ENCODE data around the gene PDZD2.

Gene PDZD2

DNA sequence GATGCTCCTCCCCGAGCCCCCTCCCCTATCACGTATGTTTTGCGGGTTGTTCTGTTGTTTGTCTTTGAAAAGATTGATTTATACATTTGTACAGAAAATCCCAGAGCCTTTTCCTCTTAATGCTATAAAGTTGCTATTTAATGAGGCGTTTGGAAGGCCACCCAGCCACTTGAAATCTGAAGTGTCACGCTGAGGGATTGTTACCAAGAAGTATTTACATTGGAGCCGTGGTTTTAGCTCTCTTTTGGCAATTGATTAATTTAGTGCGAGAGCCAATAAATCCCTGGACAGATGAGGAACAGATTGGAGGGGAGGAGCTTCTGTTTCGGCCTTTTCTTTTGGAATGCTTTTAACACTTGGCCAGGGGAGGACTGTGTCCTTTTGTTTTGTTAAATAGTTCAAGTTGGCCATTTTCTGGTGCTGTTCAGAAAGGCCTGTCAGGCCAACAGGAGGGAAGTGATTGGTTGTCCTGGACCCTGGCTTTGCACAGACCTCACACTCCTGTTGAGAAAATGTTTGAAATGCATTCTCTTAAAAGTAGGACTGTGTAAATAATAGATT lies 250.2 kb downstream of the PDZD2 start:
- DNase-seq, result no peak

- DNase-seq, result no peak
Measured at GRCh38 chr5:31890046-31890445, 251.1 kb downstream of the PDZD2 start.

DNA sequence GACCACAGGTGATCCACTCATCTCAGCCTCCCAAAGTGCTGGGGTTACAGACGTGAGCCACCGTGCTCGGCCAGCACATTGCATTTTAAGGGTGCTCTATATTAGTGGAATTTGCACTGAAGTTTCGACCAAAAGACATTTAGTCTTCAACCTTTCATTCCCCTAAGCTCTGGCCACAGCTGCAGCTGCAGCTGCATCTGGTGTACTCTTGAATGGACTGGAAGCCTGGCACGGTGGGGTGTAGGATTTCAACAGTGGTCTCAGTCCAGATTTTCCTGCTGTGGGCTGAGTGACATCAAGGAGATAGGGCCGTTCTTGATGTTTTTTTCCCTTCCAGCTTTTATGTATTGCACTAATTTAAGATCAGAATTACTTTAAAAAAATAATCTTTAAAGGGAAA lies 255.2 kb downstream of the PDZD2 start:
- DNase-seq, result no peak

DNA sequence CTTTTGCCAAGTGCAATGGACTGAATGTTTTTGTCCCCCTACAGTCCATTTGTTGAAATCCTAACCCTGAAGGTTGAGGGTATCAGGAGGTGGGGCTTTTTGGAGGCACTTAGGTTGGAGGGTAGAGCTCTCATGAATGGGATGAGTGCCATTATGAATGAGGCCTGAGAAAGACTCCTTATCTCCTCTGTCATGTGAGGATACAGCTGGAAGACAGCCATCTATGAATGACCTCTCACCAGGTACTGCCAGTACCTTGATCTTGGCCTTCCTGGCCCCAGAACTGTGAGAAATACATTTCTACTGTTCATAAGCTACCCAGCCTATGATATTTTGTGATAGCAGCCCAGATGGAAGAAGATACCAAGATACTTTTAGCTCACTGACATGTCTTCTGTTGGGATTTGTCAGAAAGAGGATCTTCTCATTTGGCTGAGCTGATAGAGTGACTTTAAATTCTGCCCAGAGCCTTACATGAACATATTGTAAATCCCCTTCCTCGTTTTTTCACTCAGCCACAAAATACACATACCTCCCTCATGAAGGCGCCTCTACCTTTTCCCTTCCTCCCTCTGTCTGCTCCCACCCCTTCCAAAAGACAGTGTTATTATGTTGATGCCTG lies 256.4 kb downstream of the PDZD2 start:
- no peak for DNase-seq

DNA sequence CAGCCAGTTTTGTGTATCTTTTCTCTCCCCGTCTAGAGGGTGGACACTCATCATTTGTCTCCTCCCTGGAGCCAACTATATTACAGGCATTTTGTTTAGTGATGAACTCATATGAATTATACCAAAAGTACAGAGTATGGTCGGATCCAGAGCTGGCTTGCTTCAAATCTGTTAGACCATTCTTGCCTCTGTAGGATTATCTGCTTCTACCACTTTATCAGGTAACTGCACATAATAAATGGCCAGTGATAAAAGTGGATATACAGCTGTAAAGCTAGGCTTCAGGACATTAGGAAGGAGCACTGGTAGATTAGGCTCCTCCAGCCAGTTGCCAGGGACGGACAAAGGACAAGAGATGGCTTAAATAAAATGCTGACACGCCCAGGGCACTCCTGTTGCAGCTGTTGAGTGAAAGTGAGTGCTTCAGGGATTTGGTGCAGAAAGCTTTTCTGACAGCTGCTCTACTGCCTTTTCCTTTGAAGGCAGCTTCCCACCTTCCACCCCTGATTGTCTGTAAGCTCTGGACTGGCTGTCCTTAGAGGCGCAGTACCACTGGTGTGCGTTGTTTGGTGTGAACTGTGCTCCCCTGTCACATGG lies 259.2 kb downstream of the PDZD2 start:
- no peak for DNase-seq

DNA sequence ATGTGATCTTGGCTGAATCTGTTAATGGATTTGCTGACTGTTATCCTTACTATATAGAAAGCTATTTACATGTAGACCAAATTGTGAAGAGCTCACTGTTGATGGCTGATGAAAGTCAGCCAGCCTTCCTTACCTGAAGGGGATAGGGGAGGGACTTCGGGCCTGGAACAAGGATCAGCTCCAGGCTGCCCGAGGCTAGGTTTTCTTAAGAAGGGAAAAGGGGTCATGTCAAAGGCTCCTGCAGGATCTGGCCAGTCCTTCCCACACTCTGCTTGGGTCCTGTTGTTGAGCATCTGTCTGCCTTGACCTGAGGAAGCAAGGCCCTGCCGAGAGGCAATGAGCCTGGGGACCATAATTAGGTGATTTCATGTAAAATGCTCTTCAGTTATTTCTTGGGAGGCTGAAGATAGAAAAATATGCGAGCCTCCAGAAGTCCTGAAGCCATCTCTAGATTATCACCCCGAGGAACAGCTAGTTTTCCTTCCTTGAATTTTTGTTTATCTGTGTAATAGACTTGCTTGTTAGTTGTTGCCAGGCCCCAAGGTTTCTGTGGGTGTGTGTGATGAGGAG lies 261.4 kb downstream of the PDZD2 start:
- DNase-seq, result no peak

GRCh38 chr5:31901807-31902530 lies 263.0 kb downstream of the PDZD2 start:
- DNase-seq, result no peak

GRCh38 chr5:31908396-31908795 lies 269.5 kb downstream of the PDZD2 start:
- DNase-seq, result no peak

DNA sequence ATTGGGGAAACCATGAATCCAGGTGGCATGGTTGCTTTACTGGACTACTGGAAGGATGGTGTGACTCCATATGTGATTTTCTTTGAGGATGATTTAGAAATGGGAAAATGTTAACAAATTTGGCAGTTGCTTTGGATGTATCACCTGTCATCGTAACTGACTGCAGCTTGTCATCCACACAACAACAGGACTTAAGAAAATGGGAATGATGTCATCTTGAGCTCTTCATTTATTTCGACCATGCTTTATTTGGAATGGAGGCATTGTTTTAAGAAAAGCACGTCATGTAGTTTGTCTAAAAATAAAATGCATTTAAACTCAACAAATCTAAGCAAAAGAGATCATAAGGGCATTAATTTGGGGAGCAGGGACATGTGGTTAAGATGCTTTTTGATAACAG lies 270.1 kb downstream of the PDZD2 start:
- DNase-seq, result no peak

DNA sequence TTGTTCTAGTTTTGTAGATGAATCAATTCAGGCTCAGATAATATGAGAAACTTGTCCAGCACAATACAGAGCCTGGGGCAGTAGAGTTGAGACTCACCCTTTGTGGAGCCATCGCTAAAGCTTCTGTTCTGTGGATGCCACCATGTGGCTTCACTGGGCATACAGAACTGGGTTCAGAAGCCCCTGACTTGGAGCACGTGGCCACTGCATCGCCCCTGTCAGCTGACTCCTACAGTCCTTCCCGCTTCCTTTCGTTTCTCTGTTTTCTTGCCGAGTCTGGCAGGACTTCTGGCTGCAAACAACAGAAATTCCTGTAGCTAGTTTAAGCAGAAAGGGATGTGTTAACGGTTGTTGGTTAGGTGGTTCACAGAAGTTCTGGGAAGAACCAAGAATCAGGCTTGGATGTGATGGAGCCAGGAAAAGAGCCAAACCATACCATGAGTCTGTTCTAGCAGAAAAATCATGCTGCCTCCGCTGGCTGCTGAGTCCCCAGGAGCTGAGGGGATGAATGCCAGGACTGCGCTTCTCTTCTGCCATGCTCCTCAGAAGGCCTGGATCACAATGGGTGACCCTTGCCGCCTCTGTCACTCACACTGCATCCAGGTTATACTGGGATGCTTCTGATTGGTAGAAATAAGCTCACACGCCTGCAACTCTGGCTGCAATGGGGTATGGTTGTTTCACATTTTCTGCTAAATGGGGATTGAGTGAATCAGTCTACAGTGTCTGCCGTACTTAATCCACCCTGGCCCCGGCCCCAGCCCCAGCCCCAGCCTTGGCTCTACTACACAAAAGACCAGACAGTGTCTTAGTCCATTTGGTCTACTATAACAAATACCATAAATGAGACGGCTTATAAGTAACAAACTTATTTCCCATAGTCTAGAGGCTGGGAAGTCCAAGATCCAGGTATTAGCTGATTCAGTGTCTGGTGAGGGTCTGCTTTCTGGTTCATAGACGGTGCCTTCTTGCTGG lies 272.6 kb downstream of the PDZD2 start:
- DNase-seq, result no peak

DNA sequence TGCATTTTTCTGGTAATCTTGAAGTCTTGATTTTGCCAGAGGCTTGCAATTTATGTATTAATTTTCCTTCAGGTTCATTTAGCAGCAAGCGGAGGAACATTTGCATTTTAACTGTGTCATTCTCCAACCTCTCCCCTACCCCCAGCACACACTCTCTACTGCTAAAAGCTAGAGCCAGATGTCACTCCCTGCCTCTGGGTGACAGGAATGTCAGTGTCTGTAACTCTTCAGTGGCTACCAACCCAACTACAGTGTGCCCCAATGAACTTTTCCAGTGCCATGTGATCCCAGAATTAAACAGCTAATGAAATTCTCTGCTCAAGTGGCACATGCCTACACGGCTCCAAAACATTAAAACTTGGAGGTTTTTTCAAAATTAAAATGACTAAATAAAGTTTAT lies 274.9 kb downstream of the PDZD2 start:
- DNase-seq, result no peak

DNA sequence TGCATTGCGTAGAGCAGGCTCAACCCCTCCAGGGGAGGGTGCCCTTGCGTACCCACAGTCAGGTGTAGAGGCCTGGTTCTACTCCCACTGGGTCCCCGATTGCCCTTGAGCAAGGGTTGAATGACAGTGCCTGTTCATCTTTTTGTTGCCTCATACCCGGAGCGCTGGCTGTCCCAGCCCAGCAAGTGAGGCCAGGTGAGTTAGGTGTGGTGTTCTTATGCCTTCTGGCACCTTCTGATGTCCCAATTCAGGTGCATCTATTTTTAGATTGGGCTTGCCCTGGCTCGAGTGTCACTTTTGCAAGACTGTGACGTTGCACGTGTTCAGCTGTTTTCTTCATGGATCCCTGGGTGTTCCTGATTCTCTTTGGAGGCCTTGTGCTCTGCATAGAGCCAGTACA lies 277.4 kb downstream of the PDZD2 start:
- no peak for DNase-seq

- DNase-seq, result no peak
Measured at GRCh38 chr5:31918739-31919138, 279.8 kb downstream of the PDZD2 start.

GRCh38 chr5:31921852-31922305 lies 282.9 kb downstream of the PDZD2 start:
- no peak for DNase-seq

DNA sequence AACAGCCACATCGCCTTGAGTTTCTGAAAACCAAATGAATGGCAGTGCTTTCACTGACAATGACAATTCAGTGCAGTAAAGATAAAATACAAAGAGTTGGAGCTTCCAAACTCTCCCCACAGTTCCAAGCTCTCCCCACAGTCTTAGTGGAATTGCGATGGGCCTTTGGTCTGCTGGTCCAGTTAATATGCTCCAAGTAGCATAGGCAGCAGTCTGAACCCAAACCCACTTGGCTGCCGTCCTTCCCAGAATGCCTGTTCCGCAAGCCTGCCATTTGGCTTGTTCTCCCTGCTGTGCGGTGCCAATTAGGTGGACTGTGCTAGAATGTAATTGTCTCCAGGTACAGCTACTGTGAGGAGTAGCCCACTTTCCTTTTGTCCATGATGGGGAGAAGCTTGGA lies 285.1 kb downstream of the PDZD2 start:
- no peak for DNase-seq

- no peak for DNase-seq
Measured at GRCh38 chr5:31931874-31932273, 292.9 kb downstream of the PDZD2 start.

DNA sequence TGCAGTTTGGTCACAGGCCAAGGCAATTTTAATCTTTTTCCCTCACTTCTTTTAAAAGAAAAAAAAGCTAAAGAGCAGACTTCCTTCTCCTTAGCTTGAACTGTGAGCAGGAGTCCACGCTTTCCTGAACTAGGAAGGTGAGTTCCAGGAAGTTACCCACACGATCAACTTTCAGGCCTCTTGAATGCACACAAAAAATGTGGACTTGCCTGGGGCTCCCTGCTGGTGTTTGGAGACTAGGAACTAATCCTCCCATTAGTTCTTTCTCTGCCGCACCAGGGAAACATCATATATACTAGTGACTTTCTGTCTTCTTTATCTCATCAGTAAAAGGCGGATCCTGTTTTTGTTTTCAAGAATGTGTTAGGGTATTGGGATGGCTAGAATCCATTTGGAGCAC lies 295.2 kb downstream of the PDZD2 start:
- no peak for DNase-seq

DNA sequence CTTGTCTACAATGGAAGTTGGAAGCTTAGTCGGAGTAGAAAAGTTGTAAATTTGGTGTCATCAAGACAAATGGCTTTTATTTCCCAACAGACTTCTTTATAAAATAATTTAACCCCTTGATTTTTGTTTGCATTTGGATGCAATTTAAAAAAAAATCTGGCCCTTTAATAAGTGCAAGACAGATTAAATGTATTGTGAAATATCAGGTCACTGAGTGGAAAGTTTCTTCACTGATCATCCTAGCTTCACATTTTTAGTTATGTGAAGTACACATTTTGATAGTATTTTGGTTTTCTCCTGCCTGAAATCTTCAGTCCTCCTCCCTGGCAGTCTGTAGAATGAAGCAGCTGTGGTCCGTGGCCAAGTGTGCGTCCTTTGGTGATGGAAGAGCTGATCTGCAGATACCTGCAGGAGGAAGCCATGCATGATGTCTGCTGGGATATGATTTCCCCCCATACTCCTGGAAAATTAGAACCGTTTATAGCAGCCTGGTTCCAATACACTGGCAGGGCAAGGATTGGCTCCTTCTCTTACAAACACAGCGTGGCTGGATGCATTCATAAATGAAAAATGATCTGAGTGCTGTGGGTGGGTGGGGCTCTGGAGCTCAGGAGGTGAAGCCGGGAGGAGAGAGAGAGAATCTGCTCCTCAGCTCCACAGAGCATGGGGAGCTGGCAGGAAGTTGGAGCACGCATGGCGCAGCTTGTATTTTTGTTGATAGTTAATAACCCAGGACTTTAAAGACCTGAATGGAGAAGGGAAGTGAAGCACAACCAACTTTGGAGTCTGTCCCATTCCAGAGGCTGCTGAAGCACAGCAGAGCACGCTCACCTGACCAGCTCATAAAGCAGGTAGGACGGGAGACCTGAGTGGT lies 296.8 kb downstream of the PDZD2 start:
- DNase-seq, result no peak

DNA sequence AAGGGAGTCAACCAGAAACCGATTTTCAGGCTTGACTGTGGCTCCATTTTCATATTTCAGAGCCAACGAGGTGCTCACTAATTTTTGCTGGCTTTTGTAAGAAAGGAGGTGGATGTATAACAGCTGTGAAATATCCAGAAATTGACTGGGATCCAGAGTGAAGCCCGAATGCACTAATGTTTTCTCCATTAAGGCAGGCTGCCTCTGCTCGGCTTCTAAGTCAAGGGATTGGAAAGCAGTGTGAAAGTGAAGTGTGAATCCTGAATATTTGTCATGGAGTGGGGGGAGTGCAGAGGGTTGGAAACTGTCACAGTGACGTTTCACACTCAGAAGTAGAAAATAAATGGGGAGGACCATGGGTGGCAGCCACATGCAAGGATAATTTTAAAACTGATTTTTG lies 297.8 kb downstream of the PDZD2 start:
- no peak for DNase-seq

DNA sequence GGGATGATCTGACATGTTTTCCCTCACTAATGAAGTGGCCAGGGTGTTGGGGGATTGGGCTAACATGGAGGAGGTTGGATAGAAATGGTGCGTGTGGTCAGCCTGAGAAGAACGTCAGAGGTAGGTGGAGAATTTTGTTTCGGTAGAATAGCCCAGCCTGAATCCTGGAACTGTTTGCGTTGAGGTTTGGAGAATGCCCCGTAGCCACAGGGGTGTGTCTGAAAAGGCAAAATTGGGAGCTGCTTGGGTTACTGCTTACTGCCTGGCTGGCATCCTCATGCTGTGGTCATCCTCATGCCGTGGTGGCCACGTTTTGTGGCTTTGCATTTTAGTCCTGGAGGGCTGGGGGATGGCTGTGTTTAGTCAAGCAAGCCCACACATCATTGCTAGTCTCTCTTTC lies 298.3 kb downstream of the PDZD2 start:
- DNase-seq, result no peak

- no peak for DNase-seq
Measured at GRCh38 chr5:31937703-31938102, 298.8 kb downstream of the PDZD2 start.

DNA sequence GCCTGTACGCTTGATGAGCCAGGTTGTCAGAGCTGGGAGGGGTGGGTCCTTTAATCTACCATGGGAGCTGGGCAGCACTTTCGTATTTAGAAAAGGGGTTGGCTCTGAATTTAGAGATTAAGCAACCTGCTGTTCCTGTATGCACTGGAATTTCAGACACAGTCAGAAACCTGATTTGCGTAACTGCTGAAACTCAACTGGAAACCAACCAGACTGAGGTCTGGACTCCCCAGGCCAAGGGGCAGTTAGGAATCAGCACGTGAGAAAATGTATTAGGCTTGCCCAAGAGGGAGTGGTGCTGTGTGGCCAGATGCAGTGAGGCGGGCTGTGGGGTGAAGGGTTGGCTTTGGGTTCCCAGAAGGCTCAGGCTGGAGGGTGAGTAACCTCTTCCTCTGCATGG lies 300.2 kb downstream of the PDZD2 start:
- no peak for DNase-seq
